Measurements from ENCODE around the gene PCDHA4. TPM values are rescaled to one million over a fixed set of nuclear protein-coding genes. Genes with fewer than 3 reads are reported as not detected.
A peak's percentile ranks its signal among the peaks of the same experiment; 100 is the strongest.

The PCDHA4 gene
- total and polyA plus RNA-seq, 2 of the 8 experiments (the other 6 are each of a cell fraction or from before 2014, with no cell fraction given) = 3.7 to 5.7 TPM

GRCh38 chr5:140764177-140764973, 42.5 kb upstream of the PCDHA4 start:
- Histone ChIP-seq H3K9ac (replicated peaks in 1 of 4; ENCODE audit: extremely low read depth in 1 of 4, low read depth in 3 of 4, low read length in 3 of 4) (no peak overlapping the region), H3K4me2 (ENCODE audit: insufficient read depth in 1 of 2, low read depth in 2 of 2, low read length in 2 of 2) (no peak overlapping the region), H3K23me2 (ENCODE audit: low read depth, low read length) (no peaks in the 10 kb centered on the region), H3K36me3 (ENCODE audit: control insufficient read depth in 2 of 4, insufficient read depth in 4 of 4, low read length in 3 of 4) (no peaks in the 10 kb centered on the region), H4K5ac (ENCODE audit: insufficient read length, low read depth, low read length) (no peak overlapping the region), H3K9me3 (ENCODE audit: insufficient read depth in 2 of 2, low read depth in 1 of 2, low read length in 1 of 2) (peaks cover 58 to 60% of the 10 kb centered on the region in 2 experiments), H3K79me2 (ENCODE audit: control insufficient read depth in 1 of 2, insufficient read depth in 2 of 2, low read length in 2 of 2) (no peaks in the 10 kb centered on the region), H3K18ac (ENCODE audit: extremely low read depth, low read length) (no peak overlapping the region), H2BK20ac (ENCODE audit: low read length) (no peak overlapping the region), H2BK5ac (ENCODE audit: low read depth, low read length) (no peak overlapping the region), H3K14ac (ENCODE audit: insufficient read length) (no peak overlapping the region), H4K8ac (ENCODE audit: extremely low read depth, insufficient read depth, low read length) (no peak overlapping the region), H2BK120ac (replicated peaks; ENCODE audit: low read depth, low read length) (no peak overlapping the region), H3K27ac (ENCODE audit: low read depth, low read length) (no peak overlapping the region), H4K91ac (replicated peaks; ENCODE audit: insufficient read length, low read length) (no peak overlapping the region), H2AK5ac (ENCODE audit: low read depth, low read length) (no peak overlapping the region), H2BK15ac (ENCODE audit: low read length) (no peak overlapping the region), H3K4me1 (replicated peaks in 1 of 4; ENCODE audit: control insufficient read depth in 3 of 4, insufficient read depth in 4 of 4, low read length in 3 of 4) (no peaks in the 10 kb centered on the region), H2BK12ac (ENCODE audit: low read depth, low read length) (no peak overlapping the region), H3K4me3 (ENCODE audit: extremely low read depth in 1 of 4, insufficient read depth in 2 of 4, low read depth in 3 of 4, low read length in 4 of 4) (no peak overlapping the region), H3K56ac (replicated peaks; ENCODE audit: insufficient read length, low read depth, low read length) (no peak overlapping the region), H3K27me3 (replicated peaks in 1 of 4; ENCODE audit: control insufficient read depth in 3 of 4, extremely low read depth in 1 of 4, insufficient read depth in 3 of 4, low read length in 3 of 4) (no peaks in the 10 kb centered on the region), H2AFZ (ENCODE audit: low read length) (no peak overlapping the region), H3K23ac (ENCODE audit: insufficient read length) (no peak overlapping the region), H3K4ac (replicated peaks; ENCODE audit: insufficient read length, low read depth, low read length) (no peak overlapping the region), H4K20me1 (replicated peaks in 1 of 2; ENCODE audit: control insufficient read depth in 1 of 2, insufficient read depth in 2 of 2, low read length in 2 of 2) (no peaks in the 10 kb centered on the region), H3K79me1 (ENCODE audit: low read depth, low read length) (no peaks in the 10 kb centered on the region)
- WGBS, 2 experiments (ENCODE audit: extremely low coverage in 1 of 2, insufficient coverage in 1 of 2, insufficient read length in 1 of 2, insufficient replicate concordance in 2 of 2, low coverage in 1 of 2, low lambda C conversion rate in 2 of 2, missing lambda C conversion rate in 1 of 2) = 90% methylated on average over 2 of the region's 2 CpGs; no CpG with 5 or more reads in 1 of the 2 experiments
- ChIA-PET POLR2A (ENCODE audit: partially characterized antibody) (no interaction called here), CTCF (ENCODE audit: partially characterized antibody) (no interaction called here)
- TF ChIP-seq ZNF274 (IDR thresholded peaks at IDR 0.05; ENCODE audit: borderline replicate concordance, extremely low read depth, low read length) = peak; percentile 93
- no peak for TF ChIP-seq CREB1 (IDR thresholded peaks at IDR 0.05)
- DNase-seq (ENCODE audit: low read depth in 1 of 2, low spot score in 2 of 2) (no peak), FAIRE-seq (no peak)
